BE2C (cell line): ENCODE measurements around the gene TNFAIP8. TPM values are rescaled to one million over a fixed set of nuclear protein-coding genes. Genes with fewer than 3 reads are reported as not detected.

Experiments used
- DNase-seq: peaks from one replicate; pipeline ENCODE4 v3.0.0-alpha.2; 2020
- H3K27me3 ChIP-seq: fragments of 250-450 bp; sonication (Bioruptor Pico); 2 replicates; pipeline ENCODE4 v1.5.1; 2020; ENCODE audit warnings: mild to moderate bottlenecking
- H3K36me3 ChIP-seq: fragments of 250-450 bp; sonication (Bioruptor Pico); 2 replicates; pipeline ENCODE4 v1.5.1; 2020; ENCODE audit warnings: mild to moderate bottlenecking
- H3K4me1 ChIP-seq: fragments of 250-450 bp; sonication (Bioruptor Pico); 2 replicates; pipeline ENCODE4 v1.5.1; 2020
- H3K4me3 ChIP-seq: 2 replicates; pipeline ENCODE4 v1.5.1; 2011; ENCODE audit warnings: low read depth, low read length
- H3K9me3 ChIP-seq: fragments of 250-450 bp; sonication (Bioruptor Pico); 2 replicates; pipeline ENCODE4 v1.5.1; 2020
- CTCF ChIP-seq: IDR thresholded peaks from 2 replicates; pipeline ENCODE4 v1.5.1; 2012; ENCODE audit warnings: mild to moderate bottlenecking, low read depth, low read length
- polyA plus RNA-seq: library from polyadenylated mRNA; unstranded; fragments of >200 nt; gene quantifications from one replicate; pipeline ENCODE4 v1.2.1, GENCODE V29; 2012; ENCODE audit warnings: low read depth, missing spikeins; ENCODE audit not compliant: insufficient read length, insufficient read depth

Gene TNFAIP8
- polyA plus RNA-seq: not detected

- no peak for DNase-seq
- peaks cover 53% of the 10 kb centered on the region for H3K27me3 ChIP-seq
- H3K9me3 ChIP-seq: no peaks in the 10 kb centered on the region
- peak within 1 kb of the TSS; percentile 17 for H3K4me3 ChIP-seq
- no peaks in the 10 kb centered on the region for H3K36me3 ChIP-seq
- TF ChIP-seq CTCF: no peak
- no peaks in the 10 kb centered on the region for H3K4me1 ChIP-seq
These were observed at the start of gene TNFAIP8 for GRCh38 chr5:119355685-119356611. Gene TNFAIP8 (plus strand): TSS chr5:119356019. CDS start chr5:119356091, 72 bp downstream.

- no peak for DNase-seq
- Histone ChIP-seq H3K27me3 (no peaks in the 10 kb centered on the region; the same call in 1 of the 2 replicates), H3K4me1 (no peaks in the 10 kb centered on the region), H3K9me3 (no peaks in the 10 kb centered on the region), H3K36me3 (no peaks in the 10 kb centered on the region), H3K4me3 (no peak overlapping the region)
- TF ChIP-seq CTCF: no peak
These were observed 48.6 kb upstream of the TNFAIP8 start for GRCh38 chr5:119307170-119307569.

- Histone ChIP-seq H3K4me3 (no peak overlapping the region), H3K4me1 (no peaks in the 10 kb centered on the region)
These were observed 46.5 kb upstream of the TNFAIP8 start for GRCh38 chr5:119309326-119309725.

GRCh38 chr5:119311688-119312087 lies 44.1 kb upstream of the TNFAIP8 start:
- Histone ChIP-seq H3K4me1 (no peaks in the 10 kb centered on the region), H3K36me3 (no peaks in the 10 kb centered on the region), H3K27me3 (no peaks in the 10 kb centered on the region), H3K4me3 (no peak overlapping the region), H3K9me3 (no peaks in the 10 kb centered on the region)
- no peak for TF ChIP-seq CTCF
- no peak for DNase-seq

More at GRCh38 chr5:119309326-119309725, 46.5 kb upstream of the TNFAIP8 start:
- Histone ChIP-seq H3K36me3 (no peaks in the 10 kb centered on the region), H3K9me3 (no peaks in the 10 kb centered on the region), H3K27me3 (no peaks in the 10 kb centered on the region)
- no peak for TF ChIP-seq CTCF
- DNase-seq: no peak

GRCh38 chr5:119312403-119312802 lies 43.4 kb upstream of the TNFAIP8 start:
- no peak for TF ChIP-seq CTCF
- no peaks in the 10 kb centered on the region for H3K27me3 ChIP-seq
- no peaks in the 10 kb centered on the region for H3K36me3 ChIP-seq
- no peaks in the 10 kb centered on the region for H3K9me3 ChIP-seq
- H3K4me3 ChIP-seq: no peak overlapping the region
- no peak for DNase-seq
- H3K4me1 ChIP-seq: no peaks in the 10 kb centered on the region

- TF ChIP-seq CTCF: no peak
These were observed 42.6 kb upstream of the TNFAIP8 start for GRCh38 chr5:119313197-119313596.

More at GRCh38 chr5:119313197-119313596, 42.6 kb upstream of the TNFAIP8 start:
- Histone ChIP-seq H3K4me3 (no peak overlapping the region), H3K9me3 (no peaks in the 10 kb centered on the region), H3K4me1 (no peaks in the 10 kb centered on the region), H3K36me3 (no peaks in the 10 kb centered on the region), H3K27me3 (no peaks in the 10 kb centered on the region)
- no peak for DNase-seq
